GM18508 (cell line): Measurements from ENCODE around the gene AKAP1.

Experiments
- ATAC-seq: cut with Tn5 transposase; IDR thresholded peaks from one replicate; pipeline ENCODE4 v1.9.1; 2021; ENCODE audit warnings: moderate number of reproducible peaks; ENCODE audit not compliant: insufficient read depth, unreplicated experiment

The AKAP1 gene

DNA sequence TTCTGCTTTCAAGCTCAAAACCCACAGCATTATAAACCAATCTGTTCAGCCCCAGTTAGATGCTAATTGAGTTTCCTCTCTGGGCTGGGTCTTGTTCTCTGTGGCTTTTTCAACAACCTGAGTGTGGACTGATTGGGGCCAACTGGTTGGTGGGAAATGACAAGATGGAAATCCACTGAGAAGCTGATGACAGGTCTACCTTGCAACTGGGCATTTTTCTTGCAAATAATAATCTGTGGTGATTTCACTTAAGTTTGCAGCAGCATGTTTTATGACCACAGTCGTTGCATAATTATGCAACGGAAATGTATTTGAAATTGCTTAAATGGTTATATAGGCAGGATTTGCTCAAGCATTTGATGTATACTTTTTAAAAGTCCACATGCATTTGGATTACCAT, 69.9 kb downstream of the AKAP1 start:
- no peak for ATAC-seq

DNA sequence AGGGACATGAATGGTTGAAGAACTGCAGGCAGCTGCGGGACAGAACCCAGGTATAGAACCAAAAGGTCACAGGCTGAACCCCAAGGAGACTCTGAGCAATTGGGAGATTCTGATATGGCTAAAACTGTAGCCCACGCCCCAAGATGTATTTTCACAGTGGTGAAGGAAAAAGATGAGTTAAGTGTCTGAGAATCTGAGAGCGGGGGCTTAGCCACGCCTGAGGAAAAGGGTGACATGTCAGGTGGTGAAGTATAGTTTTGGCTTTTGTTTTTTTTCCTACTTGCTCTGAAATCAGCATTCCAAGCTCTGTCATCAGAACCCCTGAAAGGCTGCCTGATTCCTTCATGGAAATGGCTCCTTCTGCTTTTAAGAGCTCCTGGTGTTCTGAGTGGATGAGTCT, 73.3 kb downstream of the AKAP1 start:
- no peak for ATAC-seq

DNA sequence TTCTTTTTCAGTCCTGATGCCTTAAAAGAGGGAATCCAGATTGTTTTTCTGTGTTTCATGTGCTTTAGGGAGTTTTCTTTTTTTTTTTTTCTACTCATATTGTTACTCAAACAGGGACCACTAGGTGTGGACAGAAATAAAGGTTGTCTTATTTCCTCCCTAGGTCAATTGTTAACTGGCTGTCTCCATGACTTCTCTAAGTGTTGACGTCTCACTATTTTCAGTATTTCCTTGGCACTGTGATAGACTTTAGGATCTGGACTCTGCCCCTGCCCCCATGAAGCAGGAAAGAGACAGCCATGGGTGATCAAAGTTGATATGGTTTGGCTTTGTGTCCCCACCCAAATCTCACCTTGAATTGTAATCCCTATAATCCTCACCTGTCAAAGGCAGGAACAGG, 73.7 kb downstream of the AKAP1 start:
- no peak for ATAC-seq

DNA sequence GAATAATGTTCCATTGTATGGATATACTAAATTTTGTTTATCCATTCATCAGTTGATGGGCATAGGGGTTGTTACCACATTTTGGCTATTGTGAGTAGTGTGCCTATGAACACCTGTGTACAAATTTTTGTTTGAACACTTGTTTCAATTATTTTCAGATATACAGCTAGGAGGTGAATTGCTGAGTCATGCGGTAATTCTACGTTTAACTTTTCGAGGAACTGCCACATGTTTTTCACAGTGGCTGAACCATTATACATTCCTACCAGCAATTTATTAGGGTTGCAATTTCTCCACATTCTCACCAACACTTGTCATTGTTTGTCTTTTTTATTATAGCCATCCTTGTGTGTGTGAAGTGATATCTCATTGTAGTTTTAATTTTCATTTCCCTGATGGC, 75.6 kb downstream of the AKAP1 start:
- no peak for ATAC-seq

DNA sequence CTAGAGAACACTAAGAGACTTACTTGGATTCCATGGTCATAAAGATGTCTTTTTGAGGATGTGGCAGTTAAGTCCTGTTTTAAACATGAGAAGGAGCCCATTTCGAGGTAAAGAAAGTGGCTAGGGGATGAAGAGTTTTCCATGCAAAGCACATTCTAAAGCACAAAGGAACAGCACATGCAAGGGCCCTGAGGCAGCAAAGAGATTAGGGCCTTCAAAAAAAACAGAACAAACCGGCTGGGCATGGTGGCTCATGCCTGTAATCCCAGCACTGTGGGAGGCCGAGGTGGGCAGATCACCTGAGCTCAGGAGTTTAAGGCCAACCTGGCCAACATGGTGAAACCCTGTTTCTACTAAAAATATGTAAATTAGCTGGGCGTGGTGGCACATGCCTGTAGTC, 79.8 kb downstream of the AKAP1 start:
- ATAC-seq: no peak

DNA sequence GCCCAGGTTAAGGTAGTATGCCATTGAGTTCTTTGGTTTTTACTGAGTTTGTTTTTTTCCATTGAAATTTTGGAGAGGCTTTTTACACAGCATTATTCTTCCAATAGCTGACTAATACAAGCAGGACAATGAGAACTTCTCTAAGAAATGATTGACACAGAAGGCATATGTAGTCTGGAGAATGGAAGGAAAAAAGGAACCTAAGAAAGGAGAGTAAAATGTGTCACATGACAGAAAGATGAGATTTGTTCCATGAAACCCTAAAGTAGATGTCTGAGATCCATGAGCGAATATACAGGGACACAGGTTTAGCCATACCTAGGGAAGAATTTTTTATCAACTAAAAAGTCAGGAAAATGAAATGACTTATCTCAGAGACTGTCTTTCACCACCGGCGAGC, 80.7 kb downstream of the AKAP1 start:
- no peak for ATAC-seq

DNA sequence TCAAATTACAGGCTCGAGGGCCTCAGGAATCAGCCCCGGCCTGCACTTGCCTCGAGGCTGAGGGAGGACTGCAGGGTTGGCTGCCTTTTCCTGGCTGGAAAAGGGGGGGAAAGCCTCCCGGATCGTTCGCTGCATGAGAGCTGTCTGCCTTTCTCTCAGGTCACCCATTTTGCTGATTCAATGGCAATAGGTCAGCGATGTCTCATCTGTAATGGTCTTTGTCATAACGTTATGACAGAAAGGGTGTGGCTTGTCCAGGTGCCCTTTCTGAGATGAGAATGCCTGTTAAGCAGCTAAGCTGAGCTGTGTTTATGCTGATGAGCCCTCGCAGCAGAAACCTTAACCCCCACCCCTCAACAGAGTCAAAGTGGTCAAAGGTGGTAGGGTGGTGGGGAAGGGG, 81.8 kb downstream of the AKAP1 start:
- no peak for ATAC-seq

DNA sequence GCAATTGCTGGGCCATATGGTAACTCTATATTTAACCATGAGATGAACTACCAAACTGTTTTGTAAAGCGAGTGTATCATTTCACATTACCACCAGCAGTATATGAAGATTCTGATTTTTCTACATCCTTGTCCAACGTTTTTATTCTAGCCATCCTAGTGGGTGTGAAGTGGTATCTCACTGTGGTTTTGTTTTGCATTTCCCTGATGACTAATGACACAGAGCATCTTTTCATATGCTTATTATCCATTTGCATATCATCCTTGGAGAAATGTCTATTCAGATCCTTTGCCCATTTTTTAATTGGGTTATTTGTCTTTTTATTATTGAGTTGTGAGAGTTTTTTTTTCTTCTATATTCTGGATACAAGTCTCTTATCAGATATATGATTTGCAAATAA, 83.6 kb downstream of the AKAP1 start:
- no peak for ATAC-seq

DNA sequence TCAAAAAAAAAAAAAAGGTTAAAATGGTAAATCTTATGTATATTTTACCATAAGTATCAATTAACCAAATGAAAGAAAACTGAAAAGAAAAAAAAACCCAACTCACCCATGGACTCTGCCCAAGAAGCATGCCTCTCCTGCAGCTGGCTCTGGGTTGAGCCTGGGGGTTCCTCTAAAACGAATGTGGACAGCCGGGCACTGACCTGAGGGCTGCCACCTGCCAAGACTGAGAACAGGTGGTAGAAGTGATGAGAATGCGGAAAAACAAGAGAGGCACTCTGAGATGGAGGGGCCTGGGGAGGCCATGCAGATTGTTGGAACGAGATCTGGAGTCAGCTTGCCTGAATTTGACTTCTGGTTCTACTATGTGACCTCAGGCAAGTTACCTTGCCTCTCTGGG, 85.8 kb downstream of the AKAP1 start:
- ATAC-seq: no peak
